K562 (cell line): ENCODE measurements around the gene UPF1. TPM values are rescaled to one million over a fixed set of nuclear protein-coding genes. Genes with fewer than 3 reads are reported as not detected.
A peak's percentile ranks its signal among the peaks of the same experiment; 100 is the strongest.

Source experiments
- BCOR ChIP-seq: fragments of 450-650 bp; IDR thresholded peaks from 2 replicates; pipeline ENCODE4 v1.6.1; 2016
- BRD4 ChIP-seq: fragments of 200-600 bp; sonication (generic); IDR thresholded peaks from 2 replicates; pipeline ENCODE4 v1.6.1; 2017; ENCODE audit warnings: inconsistent platforms
- EGR1 ChIP-seq: fragments of 450-650 bp; conservative IDR thresholded peaks from 2 replicates; pipeline ENCODE4 v1.6.1; 2017; ENCODE audit warnings: mild to moderate bottlenecking
- KAT7 ChIP-seq: sonication (generic); formaldehyde crosslinking; IDR thresholded peaks from 2 replicates; pipeline ENCODE4 v1.8.0; 2022; ENCODE audit warnings: missing genetic modification reagents, mild to moderate bottlenecking, borderline replicate concordance
- MAFK ChIP-seq: IDR thresholded peaks from 2 replicates; pipeline ENCODE4 v1.6.1; 2011; ENCODE audit warnings: low read length, improper control_type of control experiment
- PPARD ChIP-seq: fragments of 250-450 bp; sonication (Bioruptor Pico); IDR thresholded peaks from 2 replicates; pipeline ENCODE4 v1.8.0; 2022; ENCODE audit warnings: inconsistent platforms, mild to moderate bottlenecking, moderate library complexity
- PRMT5 ChIP-seq: sonication (generic); formaldehyde crosslinking; IDR thresholded peaks from 2 replicates; pipeline ENCODE4 v1.5.0; 2020; ENCODE audit warnings: missing genetic modification reagents
- RBFOX2 ChIP-seq: fragments of 200-400 bp; formaldehyde crosslinking; IDR thresholded peaks from 2 replicates; pipeline ENCODE4 v1.6.1; 2017; ENCODE audit warnings: low read depth, mild to moderate bottlenecking, low read length, moderate library complexity
- RNF2 ChIP-seq: sonication (generic); IDR thresholded peaks from 2 replicates; pipeline ENCODE4 v1.6.1; 2016
- SOX6 ChIP-seq: fragments of 450-650 bp; IDR thresholded peaks from 2 replicates; pipeline ENCODE4 v1.6.1; 2014; ENCODE audit warnings: mild to moderate bottlenecking
- SP1 ChIP-seq: sonication (generic); formaldehyde crosslinking; IDR thresholded peaks from 2 replicates; pipeline ENCODE4 v1.8.1; 2022; ENCODE audit warnings: mild to moderate bottlenecking, missing genetic modification reagents
- SRF ChIP-seq, 2 experiments: fragments of 250-450, 450-650 bp in 1 of 2; sonication (Bioruptor Pico) in 1 of 2; sonication (generic) in 1 of 2; formaldehyde crosslinking; IDR thresholded peaks; 2 replicates each; pipeline versions ENCODE4 v1.5.0 to v1.5.1; 2020 to 2022; ENCODE audit warnings: mild to moderate bottlenecking in 1 of 2, missing genetic modification reagents in 1 of 2
- TBL1XR1 ChIP-seq, 2 experiments: IDR thresholded peaks; 2 replicates each; pipeline ENCODE4 v1.6.1; 2012; ENCODE audit warnings: improper control_type of control experiment in 2 of 2, low read length in 2 of 2, mild to moderate bottlenecking in 1 of 2
- ZNF23 ChIP-seq: fragments of 250-450 bp; sonication (Bioruptor Pico); IDR thresholded peaks from 2 replicates; pipeline ENCODE4 v1.4.0; 2020; ENCODE audit warnings: mild to moderate bottlenecking
- ZNF76 ChIP-seq: fragments of 250-450 bp; sonication (Bioruptor Pico); IDR thresholded peaks from 2 replicates; pipeline ENCODE4 v1.4.0; 2020; ENCODE audit warnings: mild to moderate bottlenecking, moderate library complexity, borderline replicate concordance
- polyA plus RNA-seq, 8 experiments: library from polyadenylated mRNA; depleted of rRNA in 4 of 8; stranded (reverse) in 5 of 8; unstranded in 3 of 8; fragments of >200 nt; fragmentation: Nextera tagmentation in 2 of 8; fragmentation: Illumina TruSeq in 1 of 8; extraction: Ambion mirVana in 2 of 8; extraction: Trizol in 1 of 8; gene quantifications; 2 replicates each; pipeline versions ENCODE4 v1.2.1 to v1.2.3, GENCODE V29; 2011 to 2014; ENCODE audit warnings: inconsistent platforms in 1 of 8, missing spikeins in 1 of 8
- total RNA-seq, 7 experiments: library from RNA; depleted of rRNA in 6 of 7; stranded (reverse); fragments of >200 nt in 6 of 7; fragmentation: Illumina TruSeq in 2 of 7; extraction: Trizol in 2 of 7; gene quantifications; 2 replicates each; pipeline versions ENCODE4 v1.2.1 to v1.2.3, GENCODE V29; 2011 to 2021; ENCODE audit warnings: low replicate concordance in 1 of 7
- TF ChIP-seq, protein P1 (sequence below): fragments of 150-350 bp; conservative IDR thresholded peaks from 2 replicates; pipeline ENCODE4 v1.6.1; 2014; ENCODE audit warnings: low read length
- TF ChIP-seq, protein P2 (sequence below): fragments of 250-450 bp; sonication (Bioruptor Pico); IDR thresholded peaks from 2 replicates; pipeline ENCODE4 v1.5.0; 2021
- TF ChIP-seq, protein P3 (sequence below): fragments of 450-650 bp; IDR thresholded peaks from 2 replicates; pipeline ENCODE4 v1.6.1; 2016; ENCODE audit warnings: missing biosample characterization, missing genetic modification characterization
- TF ChIP-seq, protein P4 (sequence below): sonication (generic); formaldehyde crosslinking; IDR thresholded peaks from 2 replicates; pipeline ENCODE4 v1.5.0; 2020; ENCODE audit warnings: missing genetic modification reagents
- TF ChIP-seq, protein P5 (sequence below), 3 experiments: IDR thresholded peaks in 2 of 3; conservative IDR thresholded peaks in 1 of 3; 2 replicates each; pipeline ENCODE4 v1.5.1; 2011 to 2012; ENCODE audit warnings: low read length in 3 of 3, mild to moderate bottlenecking in 3 of 3, control low read depth in 2 of 3, improper control_type of control experiment in 1 of 3, inconsistent platforms in 1 of 3, low read depth in 1 of 3, mixed read lengths in 1 of 3, moderate library complexity in 1 of 3; ENCODE audit not compliant: insufficient read depth in 2 of 3
- TF ChIP-seq, protein P6 (sequence below), 2 experiments: fragments of 450-650 bp in 1 of 2; sonication (generic) in 1 of 2; formaldehyde crosslinking; conservative IDR thresholded peaks; 2 replicates each; pipeline versions ENCODE4 v1.4.0 to v1.8.1; 2020 to 2022; ENCODE audit warnings: mild to moderate bottlenecking in 1 of 2, missing genetic modification reagents in 1 of 2

UPF1 gene
- total and polyA plus RNA-seq, 9 of the 15 experiments (the other 6 are each of a cell fraction or from before 2014, with no cell fraction given): 0.34 to 103 (median 27.9) TPM

DNA sequence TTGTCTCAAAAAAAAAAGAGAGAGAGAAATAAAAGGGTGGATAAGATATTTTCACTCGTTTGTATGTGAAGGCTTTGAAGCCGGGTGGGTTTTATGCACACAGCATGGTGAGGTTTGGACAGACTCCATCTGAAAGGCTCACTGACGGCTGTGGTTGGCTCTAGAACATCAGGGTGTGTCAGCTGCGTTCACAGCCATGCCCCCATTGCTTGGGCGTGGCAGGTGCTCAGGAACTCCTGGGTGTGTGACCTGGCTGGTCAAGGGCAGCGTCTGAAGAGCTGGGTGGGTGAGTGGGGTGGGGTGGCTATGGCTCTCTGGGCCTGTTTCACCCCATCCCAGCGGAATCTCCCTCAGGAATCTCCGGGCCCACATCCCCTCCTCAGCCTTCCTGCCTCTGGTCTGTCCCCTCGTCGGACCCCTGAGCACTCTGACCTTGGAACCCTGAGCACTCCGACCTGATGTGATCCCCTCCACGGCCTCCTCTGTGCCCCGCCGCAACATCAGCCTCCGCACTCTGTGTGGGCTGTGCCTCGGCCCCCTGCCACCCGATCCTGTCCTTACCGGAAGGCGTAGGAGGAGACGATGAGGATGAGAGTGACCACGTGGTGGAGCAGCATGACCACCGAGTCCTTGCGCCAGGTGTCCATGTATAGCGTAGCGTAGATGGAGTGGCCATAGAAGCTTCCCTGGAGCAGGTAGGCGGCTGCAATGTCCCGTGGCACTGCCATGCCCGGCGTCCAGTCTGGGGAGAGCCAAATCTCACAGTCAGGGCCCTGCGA is 52.0 kb downstream of the UPF1 start (continued):
- TF ChIP-seq, protein P1, sequence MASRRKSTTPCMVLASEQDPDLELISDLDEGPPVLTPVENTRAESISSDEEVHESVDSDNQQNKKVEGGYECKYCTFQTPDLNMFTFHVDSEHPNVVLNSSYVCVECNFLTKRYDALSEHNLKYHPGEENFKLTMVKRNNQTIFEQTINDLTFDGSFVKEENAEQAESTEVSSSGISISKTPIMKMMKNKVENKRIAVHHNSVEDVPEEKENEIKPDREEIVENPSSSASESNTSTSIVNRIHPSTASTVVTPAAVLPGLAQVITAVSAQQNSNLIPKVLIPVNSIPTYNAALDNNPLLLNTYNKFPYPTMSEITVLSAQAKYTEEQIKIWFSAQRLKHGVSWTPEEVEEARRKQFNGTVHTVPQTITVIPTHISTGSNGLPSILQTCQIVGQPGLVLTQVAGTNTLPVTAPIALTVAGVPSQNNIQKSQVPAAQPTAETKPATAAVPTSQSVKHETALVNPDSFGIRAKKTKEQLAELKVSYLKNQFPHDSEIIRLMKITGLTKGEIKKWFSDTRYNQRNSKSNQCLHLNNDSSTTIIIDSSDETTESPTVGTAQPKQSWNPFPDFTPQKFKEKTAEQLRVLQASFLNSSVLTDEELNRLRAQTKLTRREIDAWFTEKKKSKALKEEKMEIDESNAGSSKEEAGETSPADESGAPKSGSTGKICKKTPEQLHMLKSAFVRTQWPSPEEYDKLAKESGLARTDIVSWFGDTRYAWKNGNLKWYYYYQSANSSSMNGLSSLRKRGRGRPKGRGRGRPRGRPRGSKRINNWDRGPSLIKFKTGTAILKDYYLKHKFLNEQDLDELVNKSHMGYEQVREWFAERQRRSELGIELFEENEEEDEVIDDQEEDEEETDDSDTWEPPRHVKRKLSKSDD: no peak
- TF ChIP-seq ZNF76 (CRISPR knock-in tag) (no peak), SP1 (CRISPR knock-in tag) (0 out of 2 replicates have a peak, but pooled peaks have one; percentile 13), PPARD (CRISPR knock-in tag) (no peak), ZNF23 (CRISPR knock-in tag) (no peak), KAT7 (CRISPR knock-in tag) (no peak), BRD4 (no peak), RNF2 (no peak), RBFOX2 (0 out of 2 replicates have a peak, but pooled peaks have one; percentile 17), MAFK (no peak), PRMT5 (no peak), SRF (CRISPR knock-in tag; IDR thresholded peaks at IDR 0.05) (no peak), BCOR (no peak), TBL1XR1 (IDR thresholded peaks at IDR 0.05; ENCODE audit: low read length in 2 of 2) (no peak), SOX6 (no peak), EGR1 (peak; percentile 81)
- TF ChIP-seq, protein P2, sequence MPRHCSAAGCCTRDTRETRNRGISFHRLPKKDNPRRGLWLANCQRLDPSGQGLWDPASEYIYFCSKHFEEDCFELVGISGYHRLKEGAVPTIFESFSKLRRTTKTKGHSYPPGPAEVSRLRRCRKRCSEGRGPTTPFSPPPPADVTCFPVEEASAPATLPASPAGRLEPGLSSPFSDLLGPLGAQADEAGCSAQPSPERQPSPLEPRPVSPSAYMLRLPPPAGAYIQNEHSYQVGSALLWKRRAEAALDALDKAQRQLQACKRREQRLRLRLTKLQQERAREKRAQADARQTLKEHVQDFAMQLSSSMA (CRISPR knock-in tag): no peak
- TF ChIP-seq, protein P3, sequence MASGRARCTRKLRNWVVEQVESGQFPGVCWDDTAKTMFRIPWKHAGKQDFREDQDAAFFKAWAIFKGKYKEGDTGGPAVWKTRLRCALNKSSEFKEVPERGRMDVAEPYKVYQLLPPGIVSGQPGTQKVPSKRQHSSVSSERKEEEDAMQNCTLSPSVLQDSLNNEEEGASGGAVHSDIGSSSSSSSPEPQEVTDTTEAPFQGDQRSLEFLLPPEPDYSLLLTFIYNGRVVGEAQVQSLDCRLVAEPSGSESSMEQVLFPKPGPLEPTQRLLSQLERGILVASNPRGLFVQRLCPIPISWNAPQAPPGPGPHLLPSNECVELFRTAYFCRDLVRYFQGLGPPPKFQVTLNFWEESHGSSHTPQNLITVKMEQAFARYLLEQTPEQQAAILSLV (tag): no peak
- TF ChIP-seq, protein P4, sequence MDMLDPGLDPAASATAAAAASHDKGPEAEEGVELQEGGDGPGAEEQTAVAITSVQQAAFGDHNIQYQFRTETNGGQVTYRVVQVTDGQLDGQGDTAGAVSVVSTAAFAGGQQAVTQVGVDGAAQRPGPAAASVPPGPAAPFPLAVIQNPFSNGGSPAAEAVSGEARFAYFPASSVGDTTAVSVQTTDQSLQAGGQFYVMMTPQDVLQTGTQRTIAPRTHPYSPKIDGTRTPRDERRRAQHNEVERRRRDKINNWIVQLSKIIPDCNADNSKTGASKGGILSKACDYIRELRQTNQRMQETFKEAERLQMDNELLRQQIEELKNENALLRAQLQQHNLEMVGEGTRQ (CRISPR knock-in tag): peak; percentile 58
- TF ChIP-seq, protein P5, sequence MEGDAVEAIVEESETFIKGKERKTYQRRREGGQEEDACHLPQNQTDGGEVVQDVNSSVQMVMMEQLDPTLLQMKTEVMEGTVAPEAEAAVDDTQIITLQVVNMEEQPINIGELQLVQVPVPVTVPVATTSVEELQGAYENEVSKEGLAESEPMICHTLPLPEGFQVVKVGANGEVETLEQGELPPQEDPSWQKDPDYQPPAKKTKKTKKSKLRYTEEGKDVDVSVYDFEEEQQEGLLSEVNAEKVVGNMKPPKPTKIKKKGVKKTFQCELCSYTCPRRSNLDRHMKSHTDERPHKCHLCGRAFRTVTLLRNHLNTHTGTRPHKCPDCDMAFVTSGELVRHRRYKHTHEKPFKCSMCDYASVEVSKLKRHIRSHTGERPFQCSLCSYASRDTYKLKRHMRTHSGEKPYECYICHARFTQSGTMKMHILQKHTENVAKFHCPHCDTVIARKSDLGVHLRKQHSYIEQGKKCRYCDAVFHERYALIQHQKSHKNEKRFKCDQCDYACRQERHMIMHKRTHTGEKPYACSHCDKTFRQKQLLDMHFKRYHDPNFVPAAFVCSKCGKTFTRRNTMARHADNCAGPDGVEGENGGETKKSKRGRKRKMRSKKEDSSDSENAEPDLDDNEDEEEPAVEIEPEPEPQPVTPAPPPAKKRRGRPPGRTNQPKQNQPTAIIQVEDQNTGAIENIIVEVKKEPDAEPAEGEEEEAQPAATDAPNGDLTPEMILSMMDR (IDR thresholded peaks at IDR 0.05 in 2 of 3, conservative IDR thresholded peaks at IDR 0.05 in 1 of 3; ENCODE audit: insufficient read depth in 2 of 3, low read depth in 1 of 3, low read length in 3 of 3): peak; percentile 20 to 46 (median 30); a peak in 3 of 6 replicates
- TF ChIP-seq, protein P6, sequence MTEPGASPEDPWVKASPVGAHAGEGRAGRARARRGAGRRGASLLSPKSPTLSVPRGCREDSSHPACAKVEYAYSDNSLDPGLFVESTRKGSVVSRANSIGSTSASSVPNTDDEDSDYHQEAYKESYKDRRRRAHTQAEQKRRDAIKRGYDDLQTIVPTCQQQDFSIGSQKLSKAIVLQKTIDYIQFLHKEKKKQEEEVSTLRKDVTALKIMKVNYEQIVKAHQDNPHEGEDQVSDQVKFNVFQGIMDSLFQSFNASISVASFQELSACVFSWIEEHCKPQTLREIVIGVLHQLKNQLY (CRISPR knock-in tag; conservative IDR thresholded peaks at IDR 0.05): no peak
